Glomerular endothelial cell (primary cell): ENCODE measurements around the gene GPR176. TPM values are rescaled to one million over a fixed set of nuclear protein-coding genes. Genes with fewer than 3 reads are reported as not detected.
"Not testable (repeated sequence)": the region's sequence is repeated elsewhere in the genome, so short reads cannot be mapped to it uniquely, and the experiment has no call there.

ENCODE experiments used
- DNase-seq: peaks from one replicate; pipeline ENCODE4 v3.0.0-alpha.2; 2011; ENCODE audit warnings: low read depth, low spot score; ENCODE audit errors: extremely low read depth
- total RNA-seq: library from RNA; depleted of rRNA; stranded (reverse); fragments of >200 nt; gene quantifications from 2 replicates; pipeline ENCODE4 v1.2.3, GENCODE V29; 2015

GPR176 gene
- total RNA-seq, 1 donor from 2014 or later: 26.5 TPM

DNA sequence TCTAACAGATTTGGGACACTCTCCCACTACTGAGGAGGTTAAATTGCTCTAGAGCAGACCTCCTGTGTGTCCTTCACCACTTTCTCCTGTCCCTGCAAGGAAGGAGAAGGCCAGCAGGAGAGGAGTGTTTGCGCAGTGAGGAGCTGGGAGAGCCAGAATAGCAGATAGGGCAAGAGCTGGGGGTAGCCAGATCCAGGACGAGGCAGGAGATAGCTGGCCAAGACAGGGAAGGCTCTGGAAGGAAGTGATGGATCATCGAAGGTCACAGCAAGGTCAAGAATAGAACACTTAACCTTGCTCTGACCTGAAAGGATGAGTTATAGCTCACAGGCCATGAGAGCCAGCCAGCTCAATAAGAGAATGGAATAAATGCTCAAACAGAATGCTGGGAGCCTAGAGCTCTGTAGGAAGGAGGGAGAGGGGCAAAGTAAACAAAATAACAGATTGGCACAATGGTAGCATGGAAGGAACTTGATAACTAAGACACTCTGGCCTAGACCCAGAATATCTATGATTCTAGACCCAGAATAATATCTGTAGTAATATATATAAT, 99.9 kb downstream of the GPR176 start:
- DNase-seq: no peak

DNA sequence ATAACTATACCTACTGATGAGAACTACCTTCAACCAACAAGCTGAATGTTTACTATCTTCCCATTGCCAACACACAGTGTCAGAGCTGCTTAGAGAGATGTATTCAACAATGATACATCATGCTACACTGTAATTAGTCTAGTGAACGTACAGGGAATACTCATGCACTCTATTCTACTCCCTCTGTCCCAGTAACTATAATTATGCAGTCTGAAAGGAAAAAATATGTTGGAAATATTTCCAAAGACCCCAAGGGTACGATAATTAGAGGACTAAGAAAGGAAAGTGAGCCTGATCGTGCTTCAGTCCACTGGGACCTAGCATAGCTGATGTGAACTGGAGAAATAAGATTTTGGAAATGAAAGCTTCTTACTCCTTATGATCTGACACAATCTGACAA, 100.5 kb downstream of the GPR176 start:
- DNase-seq: no peak

DNA sequence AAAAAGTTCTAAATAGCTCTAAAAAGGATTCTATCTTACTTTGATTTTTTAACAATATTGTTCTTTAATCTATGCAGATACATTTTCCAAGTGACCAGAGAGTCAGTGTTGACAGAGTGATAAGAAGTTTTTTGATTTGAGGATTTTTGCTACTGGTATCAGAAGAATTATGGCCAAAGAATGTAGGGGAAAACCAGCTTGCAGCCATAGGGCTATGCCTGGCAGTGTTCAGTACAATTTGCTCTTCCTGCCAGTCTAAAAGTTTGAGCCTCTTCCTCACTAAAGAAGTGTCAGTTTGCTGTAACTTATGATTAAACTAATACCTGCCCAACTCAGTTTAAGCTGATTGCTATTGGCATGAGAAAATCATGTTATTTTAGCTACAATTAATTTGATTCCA, 102.2 kb downstream of the GPR176 start:
- DNase-seq: no peak

DNA sequence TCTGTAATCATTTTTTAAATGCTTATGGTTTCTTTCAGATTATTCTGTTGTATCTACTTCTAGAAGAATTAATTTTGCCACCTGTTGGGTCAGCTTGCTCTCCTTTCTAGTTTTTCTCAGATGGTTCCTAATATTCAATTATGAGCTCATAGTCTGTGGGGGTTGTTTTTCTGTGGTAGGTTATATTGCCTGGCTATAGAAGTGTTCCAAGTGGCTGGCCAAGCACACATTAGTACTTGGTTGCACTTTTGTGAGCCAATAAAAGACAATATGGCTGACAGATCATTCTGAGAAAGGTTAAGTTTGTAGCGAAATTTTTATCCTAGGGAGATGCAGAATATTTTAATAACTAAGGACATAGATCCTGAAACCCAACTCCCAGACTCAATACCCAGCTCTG, 105.6 kb downstream of the GPR176 start:
- DNase-seq: no peak

DNA sequence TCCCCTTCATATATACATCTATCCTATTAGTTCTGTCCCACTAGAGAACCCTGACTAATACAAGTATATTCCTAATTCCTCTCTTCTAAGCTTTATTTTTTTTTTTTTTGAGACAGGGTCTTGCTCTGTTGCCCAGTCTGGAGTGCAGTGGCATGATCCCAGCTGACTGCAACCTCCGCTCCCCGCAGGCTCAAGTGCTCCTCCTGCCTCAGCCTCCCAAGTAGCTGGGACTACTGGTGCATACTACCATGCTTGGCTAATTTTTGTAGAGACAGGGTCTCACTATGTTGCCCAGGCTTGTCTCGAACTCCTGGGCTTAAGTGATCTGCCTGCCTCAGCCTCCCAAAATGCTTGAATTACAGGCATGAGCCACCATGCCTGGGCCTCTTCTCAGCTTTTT, 107.4 kb downstream of the GPR176 start:
- DNase-seq: not testable (repeated sequence)

DNA sequence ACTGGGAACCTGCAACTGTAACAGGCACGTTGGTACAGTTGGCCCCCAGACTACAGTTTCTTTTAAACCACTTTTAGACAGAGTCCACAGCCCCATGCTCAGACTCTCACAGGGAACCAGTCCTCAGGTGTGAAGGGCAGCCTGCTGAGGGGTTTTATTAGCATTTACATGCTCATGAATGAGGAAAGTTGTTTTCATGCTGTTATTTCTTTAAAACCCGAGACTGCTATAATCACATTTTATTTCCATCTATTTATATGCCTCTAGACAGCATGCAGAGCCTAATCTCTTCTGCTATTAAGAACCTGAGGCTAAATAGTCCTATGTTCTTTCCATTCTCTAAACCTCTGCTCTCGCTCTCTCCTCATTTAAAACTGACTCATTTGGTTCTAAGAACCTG, 111.2 kb downstream of the GPR176 start:
- DNase-seq: no peak

DNA sequence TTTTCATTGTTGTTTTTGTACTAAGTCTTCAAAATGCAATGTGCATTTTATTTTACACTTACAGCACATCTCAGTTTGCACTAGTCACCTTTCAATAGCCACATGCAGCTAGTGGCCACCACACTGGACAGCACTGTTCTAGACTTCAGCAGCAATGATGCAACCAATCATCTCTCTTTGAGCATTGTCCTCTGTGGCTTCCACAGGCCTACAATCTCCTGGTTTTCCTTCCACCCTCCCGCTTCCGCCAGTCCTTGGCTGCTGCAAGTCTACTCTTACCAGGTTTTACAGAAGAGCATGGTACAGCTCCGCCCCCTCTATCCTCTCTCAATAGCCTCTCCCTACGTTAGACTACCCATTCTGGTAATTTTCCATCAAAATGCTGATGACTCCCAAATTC, 112.3 kb downstream of the GPR176 start:
- DNase-seq: no peak

DNA sequence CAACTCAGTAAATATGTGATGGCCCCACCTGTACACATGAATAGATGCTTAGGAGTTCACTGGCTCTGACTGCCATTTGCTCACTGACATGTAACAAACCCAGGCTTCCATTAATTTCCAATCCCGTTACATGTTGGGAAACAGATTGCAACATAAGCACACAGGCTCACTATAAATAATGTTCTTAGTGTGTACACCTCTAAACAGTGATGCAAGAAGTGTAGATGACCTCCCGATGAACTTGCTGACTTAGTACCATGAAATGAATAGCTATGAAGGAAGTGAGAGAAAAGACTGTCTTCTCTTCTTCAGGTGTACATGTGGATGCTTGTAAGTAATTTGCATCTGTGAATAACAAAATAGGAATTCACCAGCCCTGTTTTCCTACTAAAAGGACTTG, 116.0 kb downstream of the GPR176 start:
- no peak for DNase-seq

DNA sequence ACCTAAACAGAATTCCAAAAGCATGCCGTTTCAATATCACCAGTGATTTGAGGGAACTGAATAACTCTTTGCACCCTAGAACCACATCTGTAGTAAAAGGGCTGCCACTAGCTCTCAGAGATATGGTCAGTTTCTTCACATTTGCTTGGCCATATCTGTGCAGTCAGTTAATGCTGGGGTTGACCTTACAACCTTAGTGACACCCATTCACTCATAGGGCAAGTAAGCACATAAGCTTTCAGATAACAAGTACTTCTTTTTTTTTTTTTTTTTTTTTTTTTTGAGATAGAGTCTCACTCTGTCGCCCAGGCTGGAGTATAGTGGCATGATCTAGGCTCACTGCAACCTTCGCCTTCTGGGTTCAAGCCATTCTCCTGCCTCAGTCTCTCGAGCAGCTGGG, 117.0 kb downstream of the GPR176 start:
- no peak for DNase-seq

DNA sequence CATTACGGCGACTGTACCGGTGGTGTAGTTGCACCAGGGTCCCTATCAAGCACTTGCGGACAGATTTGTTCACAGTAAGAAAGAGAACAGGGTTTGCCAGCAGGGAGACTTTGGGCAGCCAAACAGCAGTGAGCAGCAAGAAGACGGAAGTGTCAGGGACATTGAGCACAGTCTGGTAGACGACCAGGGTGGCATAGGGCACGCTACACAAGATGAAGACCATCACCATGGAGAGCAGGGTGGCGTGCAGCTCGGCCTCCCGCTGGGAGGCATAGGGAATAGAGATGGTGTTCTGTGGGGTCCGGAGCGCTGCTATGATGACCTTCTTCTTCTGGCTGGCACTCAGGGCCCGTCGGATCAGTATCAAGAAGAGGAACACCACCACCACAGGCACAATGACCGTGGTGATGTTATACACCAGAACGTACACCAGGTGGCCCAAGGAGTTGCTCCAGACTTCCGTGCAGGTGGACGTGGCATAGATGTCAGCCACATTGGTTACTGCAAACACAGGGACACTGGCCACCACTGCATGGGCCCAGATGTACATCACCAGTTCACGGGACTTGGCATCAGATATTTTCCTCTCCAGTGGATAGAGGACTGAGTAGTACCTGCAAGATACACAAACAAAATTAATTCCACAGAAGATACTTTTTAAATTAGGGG, 118.3 kb downstream of the GPR176 start:
- DNase-seq: no peak

DNA sequence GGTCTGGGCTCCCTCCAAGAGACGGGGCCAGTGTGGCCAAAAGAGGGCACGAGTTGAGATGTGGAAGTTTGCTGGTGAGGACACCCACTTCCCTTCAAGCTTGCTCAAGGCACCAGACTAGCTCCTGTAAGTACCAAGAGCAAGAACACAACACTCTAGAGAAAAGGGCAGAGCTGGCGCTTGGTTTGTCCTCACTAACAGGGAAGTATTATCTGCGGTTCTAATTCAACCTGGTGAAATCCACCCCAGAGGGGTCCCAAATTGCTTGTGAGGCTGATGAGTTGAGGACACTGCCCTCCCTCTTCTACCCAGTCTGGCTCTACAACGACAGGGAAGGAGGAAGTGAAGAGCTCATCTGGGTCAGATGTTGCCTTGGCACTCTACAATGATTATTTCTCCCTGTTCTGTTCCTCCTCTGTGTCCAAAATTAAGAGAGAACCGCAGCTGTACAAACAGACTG, 120.5 kb downstream of the GPR176 start:
- no peak for DNase-seq

DNA sequence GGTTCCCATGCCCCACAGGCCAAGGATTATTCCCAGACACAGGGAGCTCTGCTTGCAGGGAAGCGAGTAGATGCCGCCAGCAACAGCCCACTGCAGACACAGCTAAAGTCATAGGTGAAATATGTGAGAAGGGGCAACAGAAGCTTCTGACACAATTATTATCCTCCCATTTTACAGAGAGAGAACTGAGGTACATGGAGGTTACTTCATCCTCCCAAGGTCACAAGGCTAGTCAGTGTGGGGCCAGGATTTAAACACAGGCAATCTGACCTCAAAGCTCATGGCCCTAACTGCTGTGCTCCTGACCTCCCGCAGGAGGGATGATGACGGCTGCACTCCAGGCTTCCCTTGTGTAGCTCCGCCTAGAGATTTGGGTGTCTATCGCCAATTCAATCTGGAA, 121.7 kb downstream of the GPR176 start:
- no peak for DNase-seq

DNA sequence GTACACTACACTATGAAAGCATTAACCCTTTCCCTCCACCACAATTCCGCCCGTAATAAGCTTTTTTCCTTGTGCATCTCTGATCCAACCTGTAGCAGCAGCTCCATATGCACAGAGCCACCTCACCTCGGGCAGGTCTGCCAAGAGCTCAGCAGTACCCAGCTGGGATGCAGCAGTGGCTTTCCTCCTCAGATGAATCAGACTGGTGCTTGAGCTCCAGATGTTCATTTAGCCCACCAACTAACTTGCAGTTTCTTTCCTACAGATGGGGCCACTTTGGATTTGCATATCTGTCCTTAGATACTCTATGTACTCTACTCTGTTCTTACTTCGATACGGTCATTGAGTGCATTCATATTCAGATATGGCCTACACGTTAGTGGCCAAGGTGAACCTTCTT, 122.7 kb downstream of the GPR176 start:
- DNase-seq: no peak

DNA sequence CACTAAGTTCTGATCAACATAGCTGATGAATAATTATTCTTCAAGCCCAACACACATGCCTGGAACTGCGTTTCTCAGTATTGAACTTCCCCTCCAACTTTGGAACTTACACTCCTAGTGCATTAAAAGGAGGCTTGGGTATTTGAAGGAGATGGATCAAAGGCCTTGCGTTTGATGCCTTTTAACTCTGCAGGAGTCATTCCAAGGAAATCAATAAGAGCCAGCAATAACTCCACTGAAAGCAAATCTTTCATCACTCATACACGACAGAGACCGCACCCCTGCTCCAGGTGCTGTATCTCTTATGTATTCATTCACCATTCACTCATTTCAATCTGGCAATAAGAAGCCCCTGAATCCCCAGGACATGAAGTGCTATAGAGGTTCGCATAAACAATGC, 123.5 kb downstream of the GPR176 start:
- no peak for DNase-seq

DNA sequence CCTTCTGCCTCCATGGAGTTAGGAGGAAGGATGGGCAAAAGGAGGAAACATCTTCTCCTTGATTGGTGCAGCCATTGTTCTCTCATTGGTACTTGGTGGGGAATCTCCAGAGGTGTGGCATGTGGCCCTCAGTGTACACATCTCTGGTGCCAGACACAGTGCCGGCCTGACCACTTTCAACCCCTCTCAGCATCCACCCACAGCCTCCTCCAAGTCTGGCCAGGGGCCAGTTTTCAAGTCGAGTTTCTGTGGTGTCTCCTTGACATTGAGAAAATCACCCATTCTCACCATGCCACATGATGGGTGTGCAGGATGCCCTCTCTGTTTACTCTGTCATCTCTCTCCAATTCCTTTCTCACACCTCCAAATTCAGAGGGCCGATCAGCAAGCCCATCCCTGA, 124.6 kb downstream of the GPR176 start:
- no peak for DNase-seq

DNA sequence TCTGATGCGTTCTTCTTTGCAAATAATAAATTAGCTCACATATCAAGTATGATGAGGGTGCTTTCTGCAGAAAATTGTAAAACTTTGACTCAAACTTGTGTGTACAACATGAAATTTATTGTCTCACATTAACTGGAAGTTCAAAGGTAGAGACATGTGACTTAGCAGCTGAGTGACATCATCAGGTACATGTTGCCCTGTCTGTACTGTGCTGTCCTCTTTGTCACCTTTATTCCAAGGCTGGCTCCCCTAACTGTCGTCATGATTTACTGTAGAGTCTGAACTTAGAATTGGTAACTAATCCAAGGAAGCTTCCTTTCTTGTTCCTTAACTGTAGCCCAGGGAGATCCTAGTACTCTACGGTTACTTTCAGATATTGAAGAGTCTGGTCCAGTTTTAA, 125.1 kb downstream of the GPR176 start:
- DNase-seq: no peak

DNA sequence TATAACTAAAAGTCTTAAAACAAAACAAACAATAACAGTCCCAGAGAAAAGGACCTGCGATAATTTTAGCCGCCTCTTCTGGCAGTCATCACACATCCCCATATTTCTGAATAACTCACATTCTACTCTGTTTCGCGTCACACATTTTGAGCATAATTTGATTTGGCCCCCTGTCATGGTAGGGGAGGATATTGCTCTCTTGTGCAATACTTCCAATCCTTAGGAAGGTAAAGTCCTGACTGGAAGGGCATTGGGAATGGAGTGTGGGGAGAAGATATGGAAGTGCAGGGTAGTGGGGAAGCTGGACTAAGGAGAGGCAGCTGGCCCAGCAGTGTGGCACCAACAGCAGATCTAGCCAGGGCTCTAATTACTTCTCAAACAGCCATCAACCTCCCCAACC, 126.1 kb downstream of the GPR176 start:
- no peak for DNase-seq

DNA sequence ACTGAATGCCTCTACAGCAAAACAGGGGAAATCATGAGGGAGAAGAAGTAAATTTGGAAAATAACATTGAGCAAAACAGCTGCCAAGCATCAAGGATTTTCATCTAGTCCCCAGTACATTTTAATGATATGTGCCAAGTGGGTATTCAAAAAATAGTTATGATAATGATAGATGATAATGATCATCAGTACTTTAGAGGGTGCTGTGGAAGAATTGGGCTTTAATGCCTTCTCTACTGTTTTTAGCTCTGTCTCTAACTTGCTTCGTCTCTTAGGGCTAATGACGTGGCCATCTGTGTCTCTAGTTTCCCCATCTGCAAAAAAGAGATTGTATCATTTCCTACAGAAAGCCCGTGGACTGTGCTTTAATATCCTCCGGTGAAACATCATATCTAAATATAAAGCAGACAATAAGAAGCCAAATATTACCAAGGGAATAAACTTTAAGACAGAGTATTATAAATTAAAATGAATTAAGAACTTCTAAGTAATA, 127.2 kb downstream of the GPR176 start:
- DNase-seq: no peak

DNA sequence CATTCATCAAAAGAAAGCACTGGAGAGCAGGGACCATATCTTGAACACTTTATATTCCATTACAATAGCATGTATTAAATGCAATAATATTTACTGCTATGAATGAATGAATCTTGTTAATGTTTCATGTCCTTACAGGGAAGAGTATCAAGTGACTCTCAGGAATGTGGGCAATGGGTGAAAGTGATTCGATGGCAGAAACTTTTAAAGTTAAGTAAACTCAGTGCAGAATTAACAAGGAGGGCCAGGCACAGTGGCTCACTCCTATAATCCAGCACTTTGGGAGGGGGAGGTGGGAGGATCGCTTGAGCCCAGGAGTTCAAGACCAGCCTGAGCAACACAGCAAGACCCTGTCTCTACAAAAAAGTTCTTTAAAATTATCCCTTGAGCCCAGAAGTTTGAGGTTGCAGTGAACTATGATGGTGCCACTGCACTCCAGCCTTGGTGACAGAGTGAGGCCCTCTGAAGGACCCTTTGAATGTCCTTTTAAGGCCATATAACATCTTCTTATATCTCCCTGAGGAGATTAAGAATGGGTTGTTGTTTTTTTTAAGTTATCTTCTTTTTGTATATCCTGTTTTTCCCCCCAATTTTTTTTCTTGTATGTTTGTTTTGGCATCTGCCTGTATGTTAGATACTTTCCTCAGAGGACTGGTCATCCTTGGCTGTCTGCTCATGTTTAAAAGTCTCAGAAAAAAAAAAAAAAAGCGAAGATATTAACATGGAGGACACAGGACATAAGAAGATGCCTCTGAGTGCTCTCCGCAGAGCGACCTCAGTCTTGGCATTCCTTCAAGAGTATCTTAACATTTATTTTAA, 127.8 kb downstream of the GPR176 start:
- no peak for DNase-seq

DNA sequence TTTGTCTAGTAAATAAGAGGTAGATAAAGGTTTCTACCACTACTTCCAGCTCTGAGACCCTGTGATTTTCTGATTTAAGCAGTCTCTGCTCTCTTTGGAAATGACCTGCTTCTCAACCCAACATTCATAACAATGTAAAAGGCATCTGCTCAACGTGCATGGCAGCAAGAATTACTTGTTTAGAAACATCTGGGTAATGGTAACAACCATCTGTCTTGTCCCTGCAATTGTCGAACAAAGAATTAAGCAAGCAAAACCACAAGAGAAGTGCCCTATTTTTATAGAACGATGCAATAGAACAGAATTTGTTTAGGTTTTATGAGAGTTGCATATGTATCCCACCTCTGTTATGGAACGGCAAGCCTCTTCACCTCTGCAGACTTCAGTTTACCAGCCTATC, 130.3 kb downstream of the GPR176 start:
- no peak for DNase-seq

DNA sequence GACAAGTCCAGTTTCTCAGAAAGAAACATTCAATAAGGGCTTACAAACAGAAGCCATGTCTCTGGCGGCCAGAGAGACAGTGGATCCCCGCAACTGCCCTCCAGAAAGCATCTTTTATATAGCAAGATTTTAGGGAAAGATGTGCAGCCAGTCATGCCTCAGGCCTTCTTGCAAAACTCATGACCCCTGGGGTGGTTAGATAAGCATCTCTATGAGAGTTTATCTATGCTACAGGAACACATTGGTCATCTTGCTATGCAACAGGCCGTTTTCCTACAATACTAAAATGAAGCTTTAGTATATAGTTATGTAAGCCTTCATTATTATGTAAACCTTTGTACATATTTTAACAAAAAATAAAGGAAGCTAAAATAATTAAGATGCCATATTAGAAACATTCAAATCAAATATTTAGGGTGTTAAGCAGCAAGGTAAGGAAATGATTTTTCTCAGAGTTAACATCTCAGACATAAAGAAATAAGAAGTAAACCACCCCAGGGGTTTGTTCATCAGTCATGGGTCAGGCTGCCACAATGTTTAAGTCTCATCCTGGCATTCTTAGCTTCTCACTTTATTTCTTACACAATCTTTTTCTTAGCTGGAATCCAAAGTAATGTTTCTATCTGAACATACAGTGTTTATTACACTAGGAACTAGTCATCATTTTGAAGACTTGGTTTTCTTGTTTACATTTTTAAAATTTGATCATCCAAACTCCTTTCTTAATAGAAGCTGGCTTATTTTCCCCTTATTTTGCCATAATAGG, 131.1 kb downstream of the GPR176 start:
- no peak for DNase-seq
